ENCODE data around the gene PET100. TPM values are rescaled to one million over a fixed set of nuclear protein-coding genes. Genes with fewer than 3 reads are reported as not detected.
"Not testable (repeated sequence)": the region's sequence is repeated elsewhere in the genome, so short reads cannot be mapped to it uniquely, and the experiment has no call there.

The PET100 gene
- total RNA-seq, 1 donor from 2014 or later, result 98.6 TPM

DNA sequence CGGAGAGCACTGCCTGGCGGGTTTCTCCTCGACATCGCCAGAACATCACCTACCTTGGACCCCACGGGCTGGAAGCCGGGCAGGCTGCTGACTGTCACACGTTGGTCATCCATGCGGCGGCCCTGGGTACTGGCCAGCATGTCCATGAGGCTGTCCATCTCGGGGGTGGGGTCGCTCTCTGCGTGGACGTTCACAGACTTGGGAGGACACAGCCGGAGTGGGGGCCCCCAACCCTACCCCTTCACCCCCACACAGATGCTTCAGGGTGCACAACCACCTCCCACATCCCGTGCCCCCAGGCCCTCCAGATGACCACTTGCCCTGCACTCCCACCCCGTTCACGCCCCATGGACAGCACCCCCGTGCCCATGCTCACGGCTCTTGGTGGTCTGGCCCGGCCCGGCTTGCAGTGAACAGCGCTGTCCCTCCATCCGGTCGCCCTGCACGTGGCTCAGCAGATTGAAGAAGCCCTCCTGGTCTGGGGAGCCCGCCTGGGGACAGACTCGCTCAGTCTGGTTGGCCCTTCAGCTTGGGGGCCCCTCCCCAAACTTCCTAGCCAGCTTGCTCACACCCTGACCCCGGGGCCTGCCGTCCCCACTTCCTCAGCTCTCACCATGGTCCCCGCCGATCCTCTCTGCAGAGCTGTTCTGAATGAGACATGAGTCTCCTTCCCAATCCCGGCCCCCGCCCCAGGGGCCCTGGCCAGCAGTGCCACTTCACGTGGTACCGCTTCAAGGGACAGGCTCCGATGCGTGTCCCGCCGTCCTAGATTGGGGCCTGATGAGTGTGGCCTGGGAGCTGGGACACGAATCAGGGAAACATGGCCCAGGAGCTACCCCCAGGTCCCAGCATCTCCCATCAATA lies 3.0 kb downstream of the PET100 start:
- no peak for DNase-seq (ENCODE audit: low spot score)

DNA sequence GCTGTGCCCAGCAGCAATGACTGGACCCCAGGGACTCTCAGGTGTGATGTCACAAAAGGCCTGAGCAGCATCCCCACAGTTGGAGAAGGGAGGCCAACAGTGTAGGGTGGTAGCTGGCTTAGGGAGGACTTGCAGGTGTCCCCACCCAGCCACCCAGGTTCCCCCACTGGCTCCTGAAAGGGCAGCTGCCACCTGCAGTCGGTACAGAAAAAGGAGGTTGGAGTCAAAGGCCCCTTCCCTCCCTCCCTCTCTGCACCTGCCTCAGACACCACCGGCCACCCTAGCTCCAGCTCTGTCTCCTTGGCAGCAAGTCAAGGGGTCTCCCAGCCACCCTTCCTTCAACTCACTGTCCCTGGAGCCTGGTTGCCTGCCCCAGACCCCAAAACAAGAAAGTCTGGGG lies 4.1 kb downstream of the PET100 start, which contains the start of gene PCP2:
TSS of gene PCP2 (minus strand) at position 22 of the 400 bp plus-strand sequence. CDS start 262 bp downstream, outside the sequence.
- DNase-seq (ENCODE audit: low spot score), result no peak

DNA sequence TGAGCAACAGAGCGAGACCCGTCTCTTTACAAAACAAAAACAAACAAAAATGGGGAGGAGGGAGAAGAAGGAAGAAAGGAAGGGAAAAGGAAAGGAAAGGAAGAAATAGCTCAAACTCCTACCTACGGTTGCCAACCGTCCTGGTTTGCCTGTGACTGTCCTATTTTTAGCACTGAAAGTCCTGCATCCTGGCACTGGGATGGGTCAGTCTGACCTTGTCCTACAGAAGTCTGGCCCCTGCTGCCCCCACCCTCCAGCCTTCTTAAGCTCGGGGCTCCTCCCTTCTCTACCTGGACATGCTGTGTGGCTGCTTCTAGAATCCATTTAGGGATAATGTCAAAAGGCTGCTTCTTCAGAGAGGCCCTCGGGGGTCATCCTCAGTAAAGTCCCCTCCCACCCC lies 6.1 kb downstream of the PET100 start:
- DNase-seq (ENCODE audit: low spot score), result no peak

DNA sequence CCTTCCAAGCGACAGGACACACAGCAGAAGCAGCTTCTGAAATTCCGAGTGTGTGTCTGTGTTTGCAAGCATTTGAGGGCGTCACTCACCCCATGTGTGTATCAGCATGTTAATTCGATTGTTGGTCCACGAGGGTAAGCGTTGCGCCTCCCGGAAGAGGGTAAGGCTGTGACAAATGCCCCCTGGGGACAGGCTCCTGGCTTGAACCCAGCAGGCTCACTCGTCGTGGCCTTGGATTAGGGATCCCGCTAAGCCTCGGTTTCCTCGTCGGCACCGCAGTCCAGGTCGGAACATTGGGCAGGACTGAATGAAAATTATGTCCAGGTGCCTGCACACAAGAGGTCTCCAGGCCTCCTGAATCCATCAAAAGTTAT lies 6.7 kb downstream of the PET100 start:
- no peak for DNase-seq (ENCODE audit: low spot score)

DNA sequence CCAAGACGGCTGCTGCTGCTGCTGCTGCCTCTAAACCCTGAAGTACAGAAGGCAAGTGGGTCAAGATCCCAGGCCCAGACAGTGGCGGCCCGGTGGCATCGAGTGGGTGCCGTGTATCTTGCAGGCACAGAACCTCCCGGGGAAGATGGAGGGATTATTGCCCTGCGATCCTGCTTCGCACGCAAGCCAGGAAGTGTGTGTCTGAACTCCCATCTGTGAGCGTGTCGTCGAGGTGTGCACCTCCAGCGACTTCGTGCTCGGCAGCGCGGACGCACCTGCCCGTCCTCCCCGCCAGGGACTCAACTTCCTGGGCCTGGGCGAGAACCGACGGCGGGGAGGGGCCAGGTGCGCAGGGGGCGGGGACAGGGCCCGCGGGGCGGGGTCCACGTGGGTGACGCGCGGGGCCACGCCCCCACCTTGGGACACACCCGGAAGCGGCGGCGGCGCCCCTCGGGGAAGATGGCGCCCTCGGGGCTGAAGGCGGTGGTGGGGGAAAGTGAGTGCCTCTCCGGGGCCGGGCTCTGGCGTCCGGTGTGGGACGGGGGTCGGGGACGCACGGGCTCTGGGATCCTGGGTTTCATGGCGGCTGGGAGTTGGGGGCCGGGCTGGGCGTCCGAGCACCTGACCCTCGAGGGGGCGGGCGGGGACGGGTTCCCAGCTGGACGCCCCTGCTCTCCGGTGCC lies 7.2 kb downstream of the PET100 start, which contains the start of gene STXBP2:
TSS of gene STXBP2 (plus strand) at position 420 of the 683 bp plus-strand sequence. CDS start at position 460, 40 bp downstream.
- DNase-seq (ENCODE audit: low spot score), result peak; percentile 94

DNA sequence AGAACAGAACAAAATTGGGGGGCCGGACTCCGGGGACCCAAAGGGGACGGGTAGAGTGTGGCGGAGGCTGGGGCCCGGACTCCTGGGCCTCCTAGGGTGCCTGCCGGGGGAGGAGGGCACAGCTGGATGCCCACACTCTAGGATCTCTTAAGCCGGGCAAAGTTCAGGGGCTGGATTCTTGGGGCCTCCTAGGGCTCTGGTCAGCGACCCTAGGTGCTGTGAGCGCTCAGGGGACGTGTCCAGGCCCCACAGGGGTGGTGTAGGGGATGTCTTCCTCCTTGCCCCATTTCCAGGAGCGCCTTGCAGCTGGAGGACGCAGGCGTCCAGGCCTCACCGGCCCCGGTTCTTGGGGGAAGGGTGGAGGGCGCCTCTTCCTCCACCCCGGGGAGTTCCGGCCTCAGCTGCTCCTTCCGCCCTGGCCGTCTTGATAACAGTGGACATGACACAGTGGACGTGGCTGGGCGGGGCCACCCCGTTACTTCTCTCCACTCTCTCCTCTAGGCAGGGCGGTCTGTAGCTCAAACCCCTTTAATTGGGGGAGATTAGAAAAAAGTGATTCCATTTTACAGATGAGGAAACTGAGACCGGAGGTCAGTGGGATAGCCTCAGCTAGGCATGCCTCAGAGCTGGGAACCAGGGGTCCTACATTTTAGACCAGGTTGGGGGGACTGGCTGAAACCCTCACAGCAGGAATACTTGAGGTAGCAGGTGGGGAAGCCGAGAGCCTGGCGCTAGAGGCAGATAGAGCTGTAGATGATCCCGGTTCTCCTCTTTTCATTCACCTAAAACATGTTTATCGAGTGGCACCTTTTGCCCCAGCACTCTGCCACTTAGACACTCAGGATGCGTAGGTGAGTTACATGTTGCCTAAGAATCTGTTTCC lies 8.0 kb downstream of the PET100 start:
- DNase-seq (ENCODE audit: low spot score), result no peak

DNA sequence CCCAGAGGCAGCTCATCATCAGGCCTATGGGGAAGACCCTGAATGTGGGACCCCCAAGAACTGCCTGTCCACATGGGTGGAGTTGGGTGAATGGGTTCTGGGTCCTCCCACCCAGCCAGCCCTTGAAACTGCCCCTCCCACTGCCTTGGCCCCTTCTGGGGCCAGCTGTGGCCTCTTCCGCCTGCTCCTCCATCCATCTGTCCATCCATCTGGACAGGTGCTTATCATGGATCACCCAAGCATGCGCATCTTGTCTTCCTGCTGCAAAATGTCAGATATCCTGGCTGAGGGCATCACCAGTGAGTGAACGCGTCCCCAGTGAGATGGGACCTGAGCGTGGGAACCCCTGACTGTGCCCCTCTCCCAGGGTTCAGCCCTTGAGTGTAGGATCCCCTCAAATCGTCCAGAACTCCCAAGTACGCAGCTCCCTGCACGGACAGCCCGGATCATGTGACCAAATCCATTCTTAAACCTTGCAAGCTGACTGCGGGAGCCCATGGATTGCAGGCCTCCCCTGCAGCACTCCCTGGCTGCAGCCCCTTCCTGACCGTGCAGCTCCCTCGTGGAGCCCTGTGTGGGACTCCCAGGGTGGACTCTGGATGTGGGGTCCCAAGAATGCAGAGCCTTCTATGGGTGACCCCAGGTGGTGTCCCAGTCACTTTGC lies 9.3 kb downstream of the PET100 start:
- DNase-seq (ENCODE audit: low spot score), result no peak

DNA sequence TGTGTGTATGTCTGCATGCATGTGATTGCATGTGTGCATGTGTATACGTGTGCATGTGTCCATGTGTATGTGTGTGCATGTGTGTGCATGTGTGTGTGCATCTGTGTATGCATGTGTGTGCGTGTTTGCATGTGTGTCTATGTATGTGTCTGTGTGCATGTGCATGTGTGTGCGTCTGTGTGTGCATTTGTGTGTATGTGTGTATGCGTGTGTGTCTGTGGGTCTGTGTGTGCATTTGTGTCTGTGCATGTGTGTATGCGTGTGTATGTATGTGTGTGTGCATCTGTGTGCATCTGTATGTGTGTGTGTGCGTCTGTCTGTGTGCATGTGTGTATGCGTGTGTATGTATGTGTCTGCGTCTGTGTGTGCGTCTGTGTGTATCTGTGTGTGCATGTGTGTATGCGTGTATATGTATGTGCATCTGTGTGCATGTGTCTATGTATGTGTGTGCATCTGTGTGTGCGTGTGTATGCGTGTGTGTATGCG lies 10.3 kb downstream of the PET100 start:
- DNase-seq (ENCODE audit: low spot score), result no peak

DNA sequence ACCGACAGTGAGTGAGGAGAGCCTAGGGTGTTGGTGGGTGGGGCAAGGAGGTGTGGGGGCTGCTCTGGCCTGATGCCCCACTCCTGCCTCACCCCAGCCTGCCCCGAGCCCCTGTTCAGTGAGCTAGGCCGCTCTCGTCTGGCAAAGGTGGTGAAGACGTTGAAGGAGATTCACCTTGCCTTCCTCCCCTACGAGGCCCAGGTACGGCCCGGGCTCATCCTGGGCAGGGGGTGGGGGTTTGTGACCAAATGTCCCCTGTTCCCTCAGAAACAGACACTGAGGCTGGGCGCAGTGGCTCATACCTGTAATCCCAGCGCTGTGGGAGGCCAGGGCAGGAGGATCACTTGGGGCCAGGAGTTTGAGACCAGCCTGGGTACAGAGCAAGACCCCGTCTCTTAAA lies 11.2 kb downstream of the PET100 start:
- DNase-seq (ENCODE audit: low spot score), result no peak

DNA sequence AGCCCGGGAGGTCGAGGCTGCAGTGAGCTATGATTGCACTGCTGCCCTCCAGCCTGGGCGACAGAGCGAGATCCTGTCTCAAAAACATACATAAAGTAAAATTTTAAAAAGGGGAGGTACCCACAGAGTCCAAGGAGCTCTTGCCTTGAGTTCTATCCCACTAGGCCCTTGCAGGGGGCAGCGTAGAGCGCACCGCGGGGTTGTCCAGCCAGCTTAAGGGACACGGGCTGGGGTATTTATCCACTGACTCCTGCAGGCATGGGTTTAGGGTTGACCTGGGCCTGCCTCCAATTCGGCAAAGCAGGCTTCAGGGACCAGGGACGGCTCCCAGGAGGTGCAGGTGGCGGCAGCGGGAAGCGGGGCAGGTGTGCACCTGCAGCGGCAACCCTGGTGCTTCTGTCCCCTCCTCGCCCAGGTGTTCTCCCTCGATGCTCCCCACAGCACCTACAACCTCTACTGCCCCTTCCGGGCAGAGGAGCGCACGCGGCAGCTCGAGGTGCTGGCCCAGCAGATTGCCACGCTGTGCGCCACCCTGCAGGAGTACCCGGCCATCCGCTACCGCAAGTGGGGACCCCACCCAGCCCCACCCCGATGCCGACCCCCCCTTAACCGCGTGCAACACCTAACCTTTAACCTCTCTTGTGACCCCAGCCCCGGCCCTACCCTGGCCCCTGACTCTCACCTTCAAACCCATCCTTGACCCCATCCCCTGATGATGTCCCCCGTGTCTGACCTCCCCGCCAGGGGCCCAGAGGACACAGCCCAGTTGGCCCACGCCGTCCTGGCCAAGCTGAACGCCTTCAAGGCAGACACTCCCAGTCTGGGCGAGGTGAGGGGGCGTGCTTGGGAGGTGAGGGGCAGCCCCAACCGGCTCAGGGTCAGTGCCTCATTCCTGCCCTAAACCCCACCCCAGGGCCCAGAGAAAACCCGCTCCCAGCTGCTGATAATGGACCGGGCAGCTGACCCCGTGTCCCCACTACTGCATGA lies 12.0 kb downstream of the PET100 start:
- no peak for DNase-seq (ENCODE audit: low spot score)

DNA sequence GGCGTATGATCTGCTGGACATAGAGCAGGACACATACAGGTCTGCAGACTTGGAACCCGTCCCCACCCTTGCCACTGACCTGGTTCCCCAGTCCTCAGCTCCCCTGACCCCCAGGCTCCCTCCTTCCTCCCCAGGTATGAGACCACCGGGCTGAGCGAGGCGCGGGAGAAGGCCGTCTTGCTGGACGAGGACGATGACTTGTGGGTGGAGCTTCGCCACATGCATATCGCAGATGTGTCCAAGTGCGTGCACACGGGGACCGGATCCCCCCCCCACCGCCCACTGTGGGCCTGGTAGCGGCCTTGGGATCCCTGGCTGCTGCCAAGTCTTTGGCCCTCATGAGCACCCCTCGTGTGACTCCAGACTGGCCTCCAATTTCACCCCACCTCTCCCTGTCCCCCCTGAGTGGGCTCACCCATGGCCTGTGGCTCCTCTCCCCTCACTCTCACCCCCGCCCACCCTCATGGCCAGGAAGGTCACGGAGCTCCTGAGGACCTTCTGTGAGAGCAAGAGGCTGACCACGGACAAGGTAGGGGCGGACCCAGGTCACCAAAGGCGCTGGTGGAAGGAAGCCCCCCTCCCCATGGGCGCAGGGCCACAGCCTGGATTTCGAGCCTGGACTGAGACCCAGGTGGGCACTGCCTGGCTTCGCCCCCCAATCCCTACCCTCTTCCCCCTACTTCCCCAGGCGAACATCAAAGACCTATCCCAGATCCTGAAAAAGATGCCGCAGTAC lies 12.9 kb downstream of the PET100 start:
- no peak for DNase-seq (ENCODE audit: low spot score)

DNA sequence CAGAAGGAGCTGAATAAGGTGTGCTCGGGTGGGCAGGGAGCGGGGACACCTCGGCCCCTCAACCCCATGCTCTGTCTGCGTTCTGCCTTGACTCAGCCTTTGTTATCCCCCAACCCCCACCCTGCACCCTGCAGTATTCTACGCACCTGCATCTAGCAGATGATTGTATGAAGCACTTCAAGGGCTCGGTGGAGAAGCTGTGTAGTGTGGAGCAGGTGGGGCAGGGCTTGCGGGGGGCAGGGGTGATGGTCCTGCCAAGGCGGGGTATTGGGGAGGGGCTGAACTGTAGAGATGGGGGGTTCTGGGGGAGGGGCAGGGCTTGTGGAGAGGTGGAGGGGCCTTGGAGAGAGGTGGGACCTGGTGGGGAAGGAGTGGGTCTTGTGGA lies 13.4 kb downstream of the PET100 start:
- no peak for DNase-seq (ENCODE audit: low spot score)

DNA sequence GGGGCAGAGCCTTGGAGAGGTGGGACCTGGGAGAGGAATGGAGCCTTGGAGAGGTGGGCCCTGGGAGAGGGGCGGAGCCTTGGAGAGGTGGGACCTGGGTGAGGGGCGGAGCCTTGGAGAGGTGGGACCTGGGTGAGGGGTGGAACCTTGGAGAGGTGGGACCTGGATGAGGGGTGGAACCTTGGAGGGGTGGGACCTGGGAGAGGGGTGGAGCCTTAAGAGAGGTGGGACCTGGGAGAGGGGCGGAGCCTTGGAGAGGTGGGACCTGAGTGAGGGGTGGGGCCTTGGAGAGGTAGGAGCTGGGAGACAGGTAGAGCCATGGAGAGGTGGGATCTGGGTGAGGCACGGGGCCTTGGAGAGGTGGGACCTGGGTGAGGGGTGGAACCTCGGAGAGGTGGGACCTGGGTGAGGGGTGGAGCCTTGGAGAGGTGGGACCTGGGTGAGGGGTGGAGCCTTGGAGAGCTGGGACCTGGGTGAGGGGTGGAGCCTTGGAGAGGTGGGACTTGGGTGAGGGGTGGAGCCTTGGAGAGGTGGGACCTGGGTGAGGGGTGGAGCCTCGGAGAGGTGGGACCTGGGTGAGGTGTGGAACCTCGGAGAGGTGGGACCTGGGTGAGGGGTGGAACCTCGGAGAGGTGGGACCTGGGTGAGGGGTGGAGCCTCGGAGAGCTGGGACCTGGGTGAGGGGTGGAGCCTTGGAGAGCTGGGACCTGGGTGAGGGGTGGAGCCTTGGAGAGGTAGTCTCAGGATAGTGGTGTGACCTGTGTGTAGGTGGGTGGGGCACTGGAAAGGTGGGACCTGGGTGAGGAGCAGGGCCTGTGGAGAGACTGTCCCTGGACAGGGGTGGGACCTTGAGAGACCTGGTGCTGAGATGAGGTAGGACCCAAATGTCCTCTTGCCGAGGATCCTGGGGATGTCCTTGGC lies 14.3 kb downstream of the PET100 start:
- not testable (repeated sequence) for DNase-seq (ENCODE audit: low spot score)

DNA sequence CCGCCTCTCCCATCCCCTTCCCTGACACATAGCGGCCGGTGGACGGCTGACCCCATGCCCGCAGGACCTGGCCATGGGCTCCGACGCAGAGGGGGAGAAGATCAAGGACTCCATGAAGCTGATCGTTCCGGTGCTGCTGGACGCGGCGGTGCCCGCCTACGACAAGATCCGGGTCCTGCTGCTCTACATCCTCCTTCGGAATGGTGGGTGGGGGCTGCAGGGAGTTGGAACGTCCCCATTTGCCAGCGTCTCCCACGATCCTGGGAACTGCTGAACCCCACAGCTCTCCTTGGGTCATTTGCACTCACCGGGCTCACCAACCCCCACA lies 14.9 kb downstream of the PET100 start:
- no peak for DNase-seq (ENCODE audit: low spot score)

DNA sequence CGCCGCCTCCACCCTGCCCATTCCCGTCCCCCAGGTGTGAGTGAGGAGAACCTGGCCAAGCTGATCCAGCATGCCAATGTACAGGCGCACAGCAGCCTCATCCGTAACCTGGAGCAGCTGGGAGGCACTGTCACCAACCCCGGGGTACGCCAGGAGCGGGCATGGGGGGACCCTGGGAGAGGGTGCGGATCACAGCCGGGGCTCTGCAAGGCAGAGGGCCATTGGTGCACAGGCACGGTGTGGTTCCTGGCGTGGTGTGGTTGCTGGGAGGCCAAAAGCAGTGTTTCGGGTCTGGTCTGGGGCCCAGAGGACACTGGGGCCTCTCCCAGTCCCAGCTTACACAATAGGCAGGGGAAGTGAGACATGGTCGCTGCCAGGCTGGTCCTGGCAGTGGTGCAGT lies 15.6 kb downstream of the PET100 start:
- DNase-seq (ENCODE audit: low spot score), result no peak

DNA sequence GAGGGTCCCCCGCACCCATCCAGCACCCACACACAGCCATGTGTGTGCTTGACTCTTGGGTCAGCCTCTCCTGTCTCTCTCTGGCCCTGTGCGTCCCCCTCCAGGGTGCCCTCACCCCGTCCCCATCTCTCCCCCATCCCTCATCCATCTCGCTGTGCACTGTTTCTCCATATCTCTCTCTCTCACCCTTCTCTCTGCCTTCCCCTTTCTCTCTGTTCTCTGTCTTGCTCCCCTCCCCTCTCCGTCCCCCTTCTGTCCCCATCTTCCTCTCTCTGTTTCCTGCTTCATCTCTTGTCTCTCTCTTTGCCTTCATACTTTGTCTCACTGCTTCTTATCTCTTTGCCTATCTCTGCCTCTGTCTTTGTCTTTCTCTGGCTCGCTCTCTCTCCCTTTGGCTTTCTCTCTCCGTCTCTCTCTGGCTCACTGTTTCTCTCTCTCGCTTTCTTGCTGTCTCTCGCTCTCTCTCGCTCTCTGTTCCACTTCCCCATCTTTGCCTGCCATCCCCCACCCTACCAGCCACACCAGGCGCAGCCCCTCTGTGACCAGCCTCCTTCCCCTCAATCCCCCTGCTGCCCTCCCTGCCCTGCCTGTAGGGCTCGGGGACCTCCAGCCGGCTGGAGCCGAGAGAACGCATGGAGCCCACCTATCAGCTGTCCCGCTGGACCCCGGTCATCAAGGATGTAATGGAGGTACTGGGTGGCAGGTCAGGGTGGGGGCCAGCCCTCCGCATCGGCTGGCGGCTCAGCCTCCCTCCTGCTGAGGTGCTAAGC lies 16.2 kb downstream of the PET100 start:
- no peak for DNase-seq (ENCODE audit: low spot score)

DNA sequence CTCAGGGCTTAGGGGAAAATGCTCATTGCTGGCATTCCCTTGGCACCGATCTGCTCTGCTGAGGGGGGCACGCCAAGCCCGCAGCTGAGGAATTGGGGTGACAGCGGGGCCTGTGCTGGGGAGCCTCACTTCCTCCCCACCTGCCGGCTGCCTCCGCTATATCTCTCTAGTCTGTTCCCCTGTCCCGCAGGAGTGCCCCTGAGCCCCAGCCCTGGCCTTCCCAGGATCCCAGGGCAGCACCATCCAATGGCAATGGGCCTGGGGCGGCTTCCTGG lies 16.8 kb downstream of the PET100 start:
- no peak for DNase-seq (ENCODE audit: low spot score)
